GM19238 (cell line): ENCODE results near the gene CA6.
"Not testable (repeated sequence)": the region's sequence is repeated elsewhere in the genome, so short reads cannot be mapped to it uniquely, and the experiment has no call there.

ENCODE experiments used
- DNase-seq: peaks from one replicate; pipeline ENCODE4 v3.0.0; 2011; ENCODE audit warnings: low spot score; ENCODE audit not compliant: insufficient read length

Gene CA6

DNA sequence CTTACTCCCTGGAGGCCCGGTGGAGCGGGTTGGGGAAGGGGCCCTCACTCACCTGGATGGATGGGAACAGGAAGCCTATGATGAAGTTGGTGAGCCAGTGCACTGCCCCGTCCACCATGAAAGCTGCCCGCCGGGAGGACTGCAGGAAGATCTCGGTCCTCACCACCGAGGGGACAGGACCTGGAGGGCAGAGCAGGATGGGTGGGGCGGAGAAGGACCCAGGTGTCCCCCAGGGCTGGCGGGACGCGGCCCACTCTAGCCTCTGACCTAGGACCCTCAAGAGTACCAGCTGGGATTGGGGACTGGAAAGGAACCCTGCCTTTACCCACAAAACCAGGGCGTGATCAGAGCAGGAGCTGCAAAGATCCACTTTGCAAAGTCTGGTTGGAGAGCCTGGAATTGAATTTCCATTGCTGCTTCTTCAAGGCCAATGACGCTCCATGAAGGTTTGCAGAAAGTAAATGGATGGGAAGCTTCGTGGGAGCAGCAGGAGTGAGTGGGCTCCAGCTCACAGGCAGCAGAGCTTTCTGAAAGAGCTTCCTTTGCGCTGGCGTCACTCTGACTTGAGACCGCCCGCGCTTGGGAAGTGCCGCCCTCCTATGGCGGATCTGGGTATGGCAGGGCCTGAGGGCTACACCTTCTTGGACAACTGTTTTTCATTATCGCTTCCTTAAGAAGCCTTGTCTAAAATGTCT, 59.2 kb downstream of the CA6 start:
- peak; percentile 77 for DNase-seq

DNA sequence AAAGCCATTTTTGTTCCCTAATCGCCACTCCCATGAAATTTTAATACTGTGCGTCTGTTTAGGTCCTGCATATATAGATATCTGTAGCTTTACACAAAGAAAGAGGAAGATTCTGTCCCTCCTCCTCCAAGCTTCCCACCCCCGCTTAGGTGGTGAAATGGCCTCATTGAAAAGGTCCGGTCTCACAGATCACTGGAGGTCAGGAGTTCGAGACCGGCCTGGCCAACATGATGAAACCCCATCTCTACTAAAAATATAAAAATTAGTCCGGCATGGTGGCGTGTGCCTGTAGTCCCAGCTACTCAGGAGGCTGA, 59.7 kb downstream of the CA6 start:
- DNase-seq = no peak

DNA sequence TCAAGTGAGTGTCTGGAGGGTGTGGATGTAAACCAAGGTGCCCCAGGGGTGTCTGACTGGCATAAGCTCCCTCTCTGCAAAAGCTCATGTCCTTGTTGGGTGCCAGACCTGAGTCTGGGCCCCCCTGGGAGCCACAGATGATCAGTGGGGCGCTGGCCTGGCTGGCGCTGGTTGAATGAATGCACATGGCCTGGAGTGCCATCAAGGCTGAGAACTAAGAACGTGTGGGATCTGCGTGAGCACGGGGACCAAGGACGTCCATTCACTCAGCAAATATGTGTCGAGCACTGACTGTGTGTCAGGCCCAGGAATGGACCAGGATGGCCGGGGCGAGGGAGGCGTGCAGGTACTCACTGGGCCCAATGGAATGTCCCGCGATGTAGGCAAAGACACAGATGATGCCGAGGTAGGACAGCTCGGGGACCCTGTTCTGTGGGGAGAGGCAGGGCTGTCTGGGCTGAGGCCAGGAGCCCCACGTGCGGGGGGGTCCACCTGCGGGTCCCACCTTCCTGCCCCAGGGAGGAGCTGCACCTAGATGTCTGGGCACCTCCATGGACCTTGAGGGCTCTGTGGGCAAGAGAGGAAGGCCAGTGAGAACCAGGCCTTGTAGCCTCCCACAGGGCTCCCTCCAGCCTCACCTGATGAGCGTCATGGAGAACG, 61.4 kb downstream of the CA6 start:
- no peak for DNase-seq

DNA sequence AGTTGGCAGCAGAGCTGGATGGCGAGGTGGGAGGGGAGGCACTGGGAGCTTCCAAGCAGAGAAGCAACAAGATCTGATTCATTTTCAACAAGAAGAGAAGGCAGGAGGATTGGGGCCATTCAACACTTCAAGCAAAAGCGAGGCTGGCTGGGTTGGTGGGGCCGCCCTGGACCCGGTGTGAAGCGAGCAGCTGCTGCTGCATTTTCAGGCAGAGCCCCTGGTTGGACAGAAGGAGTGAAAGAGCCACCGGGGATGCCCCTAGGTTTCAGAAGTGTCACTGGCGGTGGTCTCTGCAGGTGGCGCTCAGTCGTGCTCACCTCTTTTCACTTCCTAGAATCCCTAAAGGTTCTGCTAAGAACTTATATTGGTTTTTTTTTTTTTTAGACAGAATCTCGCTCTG, 62.6 kb downstream of the CA6 start:
- DNase-seq = no peak

GRCh38 chr1:9009438-9010370, 64.0 kb downstream of the CA6 start:
- DNase-seq = peak; percentile 47

DNA sequence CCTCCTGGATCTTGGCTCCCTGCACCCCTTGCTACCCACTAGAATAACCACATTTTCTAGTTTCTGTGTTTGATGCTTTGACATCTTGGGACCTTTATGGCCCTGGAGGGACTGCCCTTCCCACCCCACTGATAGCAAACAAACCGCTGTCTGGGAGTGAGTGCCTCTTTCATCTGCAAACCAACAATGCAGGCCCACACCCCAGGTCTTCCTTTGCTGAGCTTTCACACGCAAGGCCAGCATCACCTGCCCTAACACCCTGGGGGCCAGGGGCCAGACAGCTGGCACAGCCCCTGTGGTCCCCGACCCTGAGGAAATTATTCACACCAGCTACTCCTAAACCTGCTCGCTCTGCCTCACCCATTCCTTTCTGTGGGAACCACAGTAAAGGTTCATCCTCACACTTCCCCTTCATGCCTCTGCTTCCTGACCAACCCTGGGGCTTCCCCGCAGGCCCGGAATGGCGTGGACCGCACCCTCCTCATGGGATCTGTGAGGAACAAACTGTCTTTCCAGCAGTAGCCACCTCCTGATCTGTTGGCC, 65.2 kb downstream of the CA6 start:
- DNase-seq = no peak

- no peak for DNase-seq
Observed at GRCh38 chr1:9013819-9014218, 68.2 kb downstream of the CA6 start.

- DNase-seq = no peak
Observed at GRCh38 chr1:9014475-9015375, 69.1 kb downstream of the CA6 start.

GRCh38 chr1:9016455-9016854, 70.8 kb downstream of the CA6 start:
- no peak for DNase-seq

DNA sequence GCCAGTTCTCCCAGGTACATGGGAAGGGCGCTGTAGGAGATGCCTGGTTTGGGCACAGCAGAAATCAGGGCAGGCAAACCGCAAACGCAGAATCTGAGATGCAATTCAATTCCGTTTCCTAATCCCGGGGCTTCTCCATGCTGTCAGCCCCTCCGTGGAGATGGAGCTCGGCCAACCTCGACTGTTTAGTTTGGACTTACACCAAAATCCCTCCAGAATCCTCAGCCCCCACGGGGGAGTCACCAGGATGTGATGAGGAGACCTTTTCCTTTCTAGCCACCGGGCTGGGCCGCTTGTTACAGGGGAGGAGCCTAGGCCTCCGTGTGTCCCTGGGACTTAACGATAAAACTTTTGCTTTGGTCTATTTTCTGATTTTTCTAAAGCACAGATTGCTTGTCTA, 72.7 kb downstream of the CA6 start:
- DNase-seq = no peak

- DNase-seq = no peak
Observed at GRCh38 chr1:9019896-9020295, 74.2 kb downstream of the CA6 start.

- no peak for DNase-seq
Observed at GRCh38 chr1:9020305-9020704, 74.6 kb downstream of the CA6 start.

DNA sequence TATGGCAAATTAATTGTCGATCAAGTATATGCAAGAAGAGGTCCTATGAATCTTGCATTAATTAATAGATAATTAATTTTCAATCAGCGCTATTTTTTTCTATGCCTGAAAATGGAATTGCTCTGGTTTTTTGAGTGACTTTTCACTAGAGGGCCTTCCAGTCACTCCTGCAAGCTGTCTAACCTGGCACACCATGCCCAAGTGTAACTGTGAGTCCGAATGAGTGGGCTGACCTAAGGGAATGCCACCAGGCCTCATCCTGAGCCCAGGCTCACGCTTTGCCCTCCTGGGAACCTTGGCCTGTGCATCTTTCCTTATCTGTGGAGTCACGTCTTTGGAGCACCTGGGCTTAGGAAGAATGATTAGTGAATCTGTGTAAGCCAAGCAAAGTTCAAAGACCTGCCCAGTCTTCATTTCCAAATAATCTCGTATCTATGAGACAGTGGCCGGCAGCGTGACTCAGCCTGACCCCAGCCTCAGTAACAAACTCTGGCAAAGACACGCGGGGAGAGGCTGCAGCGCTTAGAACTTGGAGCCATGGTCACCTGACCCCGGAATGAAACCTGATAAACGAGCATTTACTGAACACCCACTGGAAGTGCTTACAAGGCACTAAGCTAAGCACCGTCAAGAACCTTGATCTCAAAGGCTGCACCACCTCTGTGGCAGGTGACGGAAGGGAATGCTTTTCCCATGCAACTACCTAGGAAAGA, 76.5 kb downstream of the CA6 start:
- not testable (repeated sequence) for DNase-seq

- DNase-seq = no peak
Observed at GRCh38 chr1:9022773-9023172, 77.1 kb downstream of the CA6 start.
